ENCODE measurements around the gene NCOA7. TPM values are rescaled to one million over a fixed set of nuclear protein-coding genes. Genes with fewer than 3 reads are reported as not detected.

Gene NCOA7
- total and polyA plus RNA-seq, 9 of the 15 experiments (the other 6 are each of a cell fraction or from before 2014, with no cell fraction given): 5.8 to 14.6 (median 9.3) TPM

DNA sequence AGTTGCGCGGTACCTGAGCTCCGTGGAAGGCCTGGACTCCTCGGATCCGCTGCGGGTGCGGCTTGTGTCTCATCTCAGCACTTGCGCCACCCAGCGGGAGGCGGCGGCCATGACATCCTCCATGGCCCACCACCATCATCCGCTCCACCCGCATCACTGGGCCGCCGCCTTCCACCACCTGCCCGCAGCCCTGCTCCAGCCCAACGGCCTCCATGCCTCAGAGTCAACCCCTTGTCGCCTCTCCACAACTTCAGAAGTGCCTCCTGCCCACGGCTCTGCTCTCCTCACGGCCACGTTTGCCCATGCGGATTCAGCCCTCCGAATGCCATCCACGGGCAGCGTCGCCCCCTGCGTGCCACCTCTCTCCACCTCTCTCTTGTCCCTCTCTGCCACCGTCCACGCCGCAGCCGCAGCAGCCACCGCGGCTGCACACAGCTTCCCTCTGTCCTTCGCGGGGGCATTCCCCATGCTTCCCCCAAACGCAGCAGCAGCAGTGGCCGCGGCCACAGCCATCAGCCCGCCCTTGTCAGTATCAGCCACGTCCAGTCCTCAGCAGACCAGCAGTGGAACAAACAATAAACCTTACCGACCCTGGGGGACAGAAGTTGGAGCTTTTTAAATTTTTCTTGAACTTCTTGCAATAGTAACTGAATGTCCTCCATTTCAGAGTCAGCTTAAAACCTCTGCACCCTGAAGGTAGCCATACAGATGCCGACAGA, 31.4 kb upstream of the NCOA7 start (continued):
- TF ChIP-seq HNRNPUL1 (IDR thresholded peaks at IDR 0.05; ENCODE audit: low read length) (no peak), FOXM1 (IDR thresholded peaks at IDR 0.05; ENCODE audit: low read depth) (no peak), FOXM1 (CRISPR knock-in tag; IDR thresholded peaks at IDR 0.05; ENCODE audit: low read depth) (no peak), HNRNPL (IDR thresholded peaks at IDR 0.05; ENCODE audit: low read depth, low read length) (0 out of 2 replicates have a peak, but pooled peaks have one; percentile 52), MIER1 (IDR thresholded peaks at IDR 0.05; ENCODE audit: low read depth) (no peak), ZNF695 (CRISPR knock-in tag; IDR thresholded peaks at IDR 0.05) (no peak), KLF16 (IDR thresholded peaks at IDR 0.05) (no peak), TAF9B (IDR thresholded peaks at IDR 0.05; ENCODE audit: partially characterized antibody) (no peak), BRCA1 (IDR thresholded peaks at IDR 0.05) (no peak), BRCA1 (CRISPR knock-in tag; IDR thresholded peaks at IDR 0.05) (no peak), XRCC5 (IDR thresholded peaks at IDR 0.05; ENCODE audit: low read depth, low read length) (0 out of 2 replicates have a peak, but pooled peaks have one; percentile 72)
- TF ChIP-seq, protein P1, sequence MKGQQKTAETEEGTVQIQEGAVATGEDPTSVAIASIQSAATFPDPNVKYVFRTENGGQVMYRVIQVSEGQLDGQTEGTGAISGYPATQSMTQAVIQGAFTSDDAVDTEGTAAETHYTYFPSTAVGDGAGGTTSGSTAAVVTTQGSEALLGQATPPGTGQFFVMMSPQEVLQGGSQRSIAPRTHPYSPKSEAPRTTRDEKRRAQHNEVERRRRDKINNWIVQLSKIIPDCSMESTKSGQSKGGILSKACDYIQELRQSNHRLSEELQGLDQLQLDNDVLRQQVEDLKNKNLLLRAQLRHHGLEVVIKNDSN (CRISPR knock-in tag; IDR thresholded peaks at IDR 0.05): no peak
- TF ChIP-seq, protein P2, sequence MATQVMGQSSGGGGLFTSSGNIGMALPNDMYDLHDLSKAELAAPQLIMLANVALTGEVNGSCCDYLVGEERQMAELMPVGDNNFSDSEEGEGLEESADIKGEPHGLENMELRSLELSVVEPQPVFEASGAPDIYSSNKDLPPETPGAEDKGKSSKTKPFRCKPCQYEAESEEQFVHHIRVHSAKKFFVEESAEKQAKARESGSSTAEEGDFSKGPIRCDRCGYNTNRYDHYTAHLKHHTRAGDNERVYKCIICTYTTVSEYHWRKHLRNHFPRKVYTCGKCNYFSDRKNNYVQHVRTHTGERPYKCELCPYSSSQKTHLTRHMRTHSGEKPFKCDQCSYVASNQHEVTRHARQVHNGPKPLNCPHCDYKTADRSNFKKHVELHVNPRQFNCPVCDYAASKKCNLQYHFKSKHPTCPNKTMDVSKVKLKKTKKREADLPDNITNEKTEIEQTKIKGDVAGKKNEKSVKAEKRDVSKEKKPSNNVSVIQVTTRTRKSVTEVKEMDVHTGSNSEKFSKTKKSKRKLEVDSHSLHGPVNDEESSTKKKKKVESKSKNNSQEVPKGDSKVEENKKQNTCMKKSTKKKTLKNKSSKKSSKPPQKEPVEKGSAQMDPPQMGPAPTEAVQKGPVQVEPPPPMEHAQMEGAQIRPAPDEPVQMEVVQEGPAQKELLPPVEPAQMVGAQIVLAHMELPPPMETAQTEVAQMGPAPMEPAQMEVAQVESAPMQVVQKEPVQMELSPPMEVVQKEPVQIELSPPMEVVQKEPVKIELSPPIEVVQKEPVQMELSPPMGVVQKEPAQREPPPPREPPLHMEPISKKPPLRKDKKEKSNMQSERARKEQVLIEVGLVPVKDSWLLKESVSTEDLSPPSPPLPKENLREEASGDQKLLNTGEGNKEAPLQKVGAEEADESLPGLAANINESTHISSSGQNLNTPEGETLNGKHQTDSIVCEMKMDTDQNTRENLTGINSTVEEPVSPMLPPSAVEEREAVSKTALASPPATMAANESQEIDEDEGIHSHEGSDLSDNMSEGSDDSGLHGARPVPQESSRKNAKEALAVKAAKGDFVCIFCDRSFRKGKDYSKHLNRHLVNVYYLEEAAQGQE (IDR thresholded peaks at IDR 0.05; ENCODE audit: borderline replicate concordance): peak; percentile 45; the same call in 1 of the 2 replicates
- TF ChIP-seq, protein P2 (CRISPR knock-in tag; IDR thresholded peaks at IDR 0.05; ENCODE audit: low read depth): no peak
- TF ChIP-seq, protein P3, sequence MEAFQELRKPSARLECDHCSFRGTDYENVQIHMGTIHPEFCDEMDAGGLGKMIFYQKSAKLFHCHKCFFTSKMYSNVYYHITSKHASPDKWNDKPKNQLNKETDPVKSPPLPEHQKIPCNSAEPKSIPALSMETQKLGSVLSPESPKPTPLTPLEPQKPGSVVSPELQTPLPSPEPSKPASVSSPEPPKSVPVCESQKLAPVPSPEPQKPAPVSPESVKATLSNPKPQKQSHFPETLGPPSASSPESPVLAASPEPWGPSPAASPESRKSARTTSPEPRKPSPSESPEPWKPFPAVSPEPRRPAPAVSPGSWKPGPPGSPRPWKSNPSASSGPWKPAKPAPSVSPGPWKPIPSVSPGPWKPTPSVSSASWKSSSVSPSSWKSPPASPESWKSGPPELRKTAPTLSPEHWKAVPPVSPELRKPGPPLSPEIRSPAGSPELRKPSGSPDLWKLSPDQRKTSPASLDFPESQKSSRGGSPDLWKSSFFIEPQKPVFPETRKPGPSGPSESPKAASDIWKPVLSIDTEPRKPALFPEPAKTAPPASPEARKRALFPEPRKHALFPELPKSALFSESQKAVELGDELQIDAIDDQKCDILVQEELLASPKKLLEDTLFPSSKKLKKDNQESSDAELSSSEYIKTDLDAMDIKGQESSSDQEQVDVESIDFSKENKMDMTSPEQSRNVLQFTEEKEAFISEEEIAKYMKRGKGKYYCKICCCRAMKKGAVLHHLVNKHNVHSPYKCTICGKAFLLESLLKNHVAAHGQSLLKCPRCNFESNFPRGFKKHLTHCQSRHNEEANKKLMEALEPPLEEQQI (IDR thresholded peaks at IDR 0.05): no peak
- TF ChIP-seq, protein P4, sequence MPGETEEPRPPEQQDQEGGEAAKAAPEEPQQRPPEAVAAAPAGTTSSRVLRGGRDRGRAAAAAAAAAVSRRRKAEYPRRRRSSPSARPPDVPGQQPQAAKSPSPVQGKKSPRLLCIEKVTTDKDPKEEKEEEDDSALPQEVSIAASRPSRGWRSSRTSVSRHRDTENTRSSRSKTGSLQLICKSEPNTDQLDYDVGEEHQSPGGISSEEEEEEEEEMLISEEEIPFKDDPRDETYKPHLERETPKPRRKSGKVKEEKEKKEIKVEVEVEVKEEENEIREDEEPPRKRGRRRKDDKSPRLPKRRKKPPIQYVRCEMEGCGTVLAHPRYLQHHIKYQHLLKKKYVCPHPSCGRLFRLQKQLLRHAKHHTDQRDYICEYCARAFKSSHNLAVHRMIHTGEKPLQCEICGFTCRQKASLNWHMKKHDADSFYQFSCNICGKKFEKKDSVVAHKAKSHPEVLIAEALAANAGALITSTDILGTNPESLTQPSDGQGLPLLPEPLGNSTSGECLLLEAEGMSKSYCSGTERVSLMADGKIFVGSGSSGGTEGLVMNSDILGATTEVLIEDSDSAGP (CRISPR knock-in tag; IDR thresholded peaks at IDR 0.05): no peak
